Trophoblast cell (in vitro differentiated cells and primary cell): ENCODE results near the gene COPE.

Source experiments
- DNase-seq, 2 donors: peaks; one replicate each; pipeline ENCODE4 v3.0.0-alpha.2; 2016
- H2AFZ ChIP-seq: 2 replicates; pipeline ENCODE4 v1.6.1; 2013; ENCODE audit warnings: low read length, moderate library complexity, mild to moderate bottlenecking; ENCODE audit not compliant: insufficient read depth, poor library complexity
- H2AK5ac ChIP-seq: 2 replicates; pipeline ENCODE4 v1.6.1; 2013; ENCODE audit warnings: mild to moderate bottlenecking, low read length
- H2BK120ac ChIP-seq: 2 replicates; pipeline ENCODE4 v1.6.1; 2013; ENCODE audit warnings: low read length, mild to moderate bottlenecking, moderate library complexity; ENCODE audit not compliant: insufficient read depth, poor library complexity
- H2BK12ac ChIP-seq: 2 replicates; pipeline ENCODE4 v1.6.1; 2013; ENCODE audit warnings: mild to moderate bottlenecking, low read length, moderate library complexity
- H2BK5ac ChIP-seq: 2 replicates; pipeline ENCODE4 v1.6.1; 2013; ENCODE audit warnings: low read length, low read depth, moderate library complexity, mild to moderate bottlenecking; ENCODE audit not compliant: poor library complexity
- H3K14ac ChIP-seq: 2 replicates; pipeline ENCODE4 v1.6.1; 2013; ENCODE audit warnings: mild to moderate bottlenecking, low read length
- H3K18ac ChIP-seq: 2 replicates; pipeline ENCODE4 v1.6.1; 2013; ENCODE audit warnings: mild to moderate bottlenecking, low read length
- H3K23ac ChIP-seq: 2 replicates; pipeline ENCODE4 v1.6.1; 2013; ENCODE audit warnings: low read length
- H3K27ac ChIP-seq: 2 replicates; pipeline ENCODE4 v1.5.1; 2013; ENCODE audit warnings: low read depth, mild to moderate bottlenecking, inconsistent platforms, low read length, moderate library complexity
- H3K27me3 ChIP-seq: 2 replicates; pipeline ENCODE4 v1.6.1; 2013; ENCODE audit warnings: inconsistent platforms, mild to moderate bottlenecking, low read length, moderate library complexity; ENCODE audit not compliant: insufficient read depth
- H3K36me3 ChIP-seq, 2 experiments: 1 replicate in 1 of 2; 2 replicates in 1 of 2; pipeline ENCODE4 v1.6.1; 2013; ENCODE audit warnings: low read length in 2 of 2, mild to moderate bottlenecking in 2 of 2, moderate library complexity in 1 of 2; ENCODE audit not compliant: insufficient read depth in 2 of 2, control insufficient read depth in 1 of 2
- H3K4ac ChIP-seq: 2 replicates; pipeline ENCODE4 v1.6.1; 2013; ENCODE audit warnings: low read depth, mild to moderate bottlenecking, low read length, moderate library complexity
- H3K4me1 ChIP-seq, 2 experiments: 1 replicate in 1 of 2; 2 replicates in 1 of 2; pipeline ENCODE4 v1.6.1; 2013; ENCODE audit warnings: low read length in 2 of 2, mild to moderate bottlenecking in 2 of 2, moderate library complexity in 1 of 2; ENCODE audit not compliant: insufficient read depth in 2 of 2, control insufficient read depth in 1 of 2
- H3K4me2 ChIP-seq: 2 replicates; pipeline ENCODE4 v1.6.1; 2013; ENCODE audit warnings: inconsistent platforms, mild to moderate bottlenecking, low read length, moderate library complexity
- H3K4me3 ChIP-seq: 2 replicates; pipeline ENCODE4 v1.5.1; 2013; ENCODE audit warnings: mild to moderate bottlenecking, low read depth, low read length, inconsistent platforms
- H3K79me1 ChIP-seq: one replicate; pipeline ENCODE4 v1.6.1; 2013; ENCODE audit warnings: low read length
- H3K79me2 ChIP-seq: 2 replicates; pipeline ENCODE4 v1.6.1; 2013; ENCODE audit warnings: low read length, mild to moderate bottlenecking; ENCODE audit not compliant: control insufficient read depth, insufficient read depth, poor library complexity
- H3K9ac ChIP-seq: 2 replicates; pipeline ENCODE4 v1.6.1; 2013; ENCODE audit warnings: mild to moderate bottlenecking, low read length
- H3K9me3 ChIP-seq: 2 replicates; pipeline ENCODE4 v1.6.1; 2013; ENCODE audit warnings: low read depth, mild to moderate bottlenecking, control low read depth, inconsistent platforms, low read length; ENCODE audit not compliant: insufficient read depth
- H4K12ac ChIP-seq: 2 replicates; pipeline ENCODE4 v1.6.1; 2013; ENCODE audit warnings: low read depth, mild to moderate bottlenecking, low read length, moderate library complexity
- H4K8ac ChIP-seq: 2 replicates; pipeline ENCODE4 v1.6.1; 2013; ENCODE audit warnings: low read depth, mild to moderate bottlenecking, low read length, moderate library complexity
- H4K91ac ChIP-seq: one replicate; pipeline ENCODE4 v1.6.1; 2013; ENCODE audit warnings: low read depth, mild to moderate bottlenecking, low read length, moderate library complexity
- WGBS: extraction: QIAGEN DNeasy Blood & Tissue Kit; methylation state at CpG from one replicate; pipeline ENCODE4 v1.1.7; 2013; ENCODE audit warnings: missing lambda C conversion rate; ENCODE audit not compliant: insufficient read length, insufficient coverage; ENCODE audit errors: extremely low coverage; 5-methylcytosine and 5-hydroxymethylcytosine counted together

COPE gene

DNA sequence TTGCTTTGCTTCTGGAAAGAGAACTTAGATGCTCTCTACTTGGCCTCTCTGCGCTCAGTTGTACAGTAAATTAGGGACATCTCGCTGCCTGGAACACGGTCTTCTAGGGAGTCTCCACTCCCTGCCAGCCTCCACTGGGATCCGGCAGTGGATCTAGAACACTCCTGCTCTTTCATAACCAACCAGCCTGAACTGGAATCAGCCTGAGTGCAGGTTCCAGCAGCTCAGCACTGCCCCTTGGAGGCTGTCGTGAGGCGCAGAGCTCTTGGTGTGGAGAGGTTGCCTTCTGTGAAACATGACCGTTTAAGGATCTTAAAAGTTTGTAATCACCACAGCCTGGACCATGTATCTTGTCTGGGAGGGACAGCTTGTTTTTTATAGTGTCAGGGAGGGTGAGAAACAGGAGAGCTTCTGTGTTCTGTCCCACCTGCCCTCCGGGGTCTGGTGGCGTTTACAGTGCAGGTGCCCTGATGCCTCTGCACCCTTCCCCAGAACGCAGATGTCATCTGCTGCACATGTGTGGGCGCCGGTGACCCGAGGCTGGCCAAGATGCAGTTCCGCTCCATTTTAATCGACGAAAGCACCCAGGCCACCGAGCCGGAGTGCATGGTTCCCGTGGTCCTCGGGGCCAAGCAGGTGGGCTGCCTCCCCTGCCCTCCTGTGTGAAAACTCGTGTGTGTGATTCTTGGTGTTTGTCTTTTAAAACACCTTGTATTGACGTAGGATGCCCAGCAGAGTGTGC is 62.6 kb downstream of the COPE start:
- Histone ChIP-seq H3K79me1 (peaks cover under 1% of the 10 kb centered on the region), H3K4ac (no peak overlapping the region), H2BK120ac (no peak overlapping the region), H3K4me3 (no peak overlapping the region), H2AK5ac (no peak overlapping the region), H2BK5ac (no peak overlapping the region), H3K18ac (no peak overlapping the region), H3K4me2 (no peak overlapping the region), H3K14ac (no peak overlapping the region), H3K4me1 (peaks cover 0 to 7% of the 10 kb centered on the region in 2 experiments), H4K91ac (no peak overlapping the region), H3K23ac (no peak overlapping the region), H3K9me3 (peaks cover 1% of the 10 kb centered on the region), H3K79me2 (no peaks in the 10 kb centered on the region), H4K12ac (no peak overlapping the region), H2AFZ (no peak overlapping the region), H4K8ac (no peak overlapping the region), H3K27ac (no peak overlapping the region), H2BK12ac (no peak overlapping the region), H3K27me3 (no peaks in the 10 kb centered on the region), H3K9ac (no peak overlapping the region), H3K36me3 (peaks cover 97% of the 10 kb centered on the region in 2 experiments)
- no CpG with 5 or more reads among the region's 22 CpGs for WGBS
- no peak for DNase-seq

DNA sequence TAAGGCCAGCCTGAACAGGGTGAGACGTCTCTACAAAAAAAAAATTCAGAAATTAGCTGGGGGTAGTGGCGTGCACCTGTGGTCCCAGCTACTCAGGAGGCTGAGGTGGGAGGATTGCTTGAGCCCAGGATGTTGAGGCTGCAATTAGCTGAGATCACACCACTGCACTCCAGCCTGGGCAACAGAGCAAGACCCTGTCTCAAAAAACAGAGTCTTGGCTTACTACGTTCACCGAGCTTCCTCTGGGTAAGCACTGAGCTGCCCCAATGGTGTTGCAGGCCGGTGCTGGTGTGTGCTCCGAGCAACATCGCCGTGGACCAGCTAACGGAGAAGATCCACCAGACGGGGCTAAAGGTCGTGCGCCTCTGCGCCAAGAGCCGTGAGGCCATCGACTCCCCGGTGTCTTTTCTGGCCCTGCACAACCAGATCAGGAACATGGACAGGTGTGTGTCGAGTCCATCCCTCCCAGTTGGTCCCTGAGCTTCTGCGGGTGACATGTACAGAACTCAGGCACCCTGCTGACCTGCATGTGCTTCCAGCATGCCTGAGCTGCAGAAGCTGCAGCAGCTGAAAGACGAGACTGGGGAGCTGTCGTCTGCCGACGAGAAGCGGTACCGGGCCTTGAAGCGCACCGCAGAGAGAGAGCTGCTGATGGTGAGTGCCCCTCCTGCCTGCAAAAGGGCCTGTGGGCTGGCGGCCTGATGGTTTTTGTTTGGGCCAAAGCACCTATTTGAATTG is 63.4 kb downstream of the COPE start:
- Histone ChIP-seq H3K4me1 (peaks cover 0 to 12% of the 10 kb centered on the region in 2 experiments), H2BK5ac (no peak overlapping the region), H2AFZ (no peak overlapping the region), H3K14ac (no peak overlapping the region), H2AK5ac (no peak overlapping the region), H3K27ac (no peak overlapping the region), H3K79me2 (no peaks in the 10 kb centered on the region), H3K23ac (no peak overlapping the region), H3K4me3 (no peak overlapping the region), H3K9me3 (peaks cover 1% of the 10 kb centered on the region), H4K91ac (no peak overlapping the region), H2BK120ac (no peak overlapping the region), H3K9ac (peak overlapping the region; percentile 19), H3K79me1 (peaks cover 4% of the 10 kb centered on the region), H3K4me2 (no peak overlapping the region), H3K18ac (no peak overlapping the region), H3K4ac (no peak overlapping the region), H4K8ac (no peak overlapping the region), H3K27me3 (no peaks in the 10 kb centered on the region), H2BK12ac (no peak overlapping the region), H3K36me3 (peaks cover 95% of the 10 kb centered on the region in 2 experiments), H4K12ac (no peak overlapping the region)
- WGBS = no CpG with 5 or more reads among the region's 27 CpGs
- DNase-seq = no peak

DNA sequence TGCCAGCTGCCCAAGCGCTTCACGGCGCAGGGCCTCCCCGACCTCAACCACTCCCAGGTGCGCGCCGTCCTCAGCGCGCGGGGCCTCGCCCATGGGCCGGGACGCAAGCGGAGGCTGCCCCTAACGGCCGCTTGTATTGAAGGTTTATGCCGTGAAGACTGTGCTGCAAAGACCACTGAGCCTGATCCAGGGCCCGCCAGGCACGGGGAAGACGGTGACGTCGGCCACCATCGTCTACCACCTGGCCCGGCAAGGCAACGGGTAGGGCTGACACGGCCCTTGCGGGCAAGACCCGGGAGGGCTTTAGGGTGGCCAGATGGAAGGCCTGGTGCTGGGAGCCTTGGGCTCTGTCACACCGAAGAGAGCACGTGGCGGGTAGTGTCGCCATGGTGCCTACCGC is 64.2 kb downstream of the COPE start:
- no peak overlapping the region for H3K4me2 ChIP-seq
- H2AK5ac ChIP-seq = no peak overlapping the region
- peaks cover 1% of the 10 kb centered on the region for H3K9me3 ChIP-seq
- no peak for DNase-seq
- H4K8ac ChIP-seq = no peak overlapping the region
- H3K27ac ChIP-seq = no peak overlapping the region
- no peak overlapping the region for H3K4ac ChIP-seq
- H3K4me1 ChIP-seq = peaks cover 6 to 18% of the 10 kb centered on the region in 2 experiments
- H4K12ac ChIP-seq = no peak overlapping the region
- H3K23ac ChIP-seq = no peak overlapping the region
- H3K36me3 ChIP-seq = peaks cover 94 to 95% of the 10 kb centered on the region in 2 experiments
- H2BK12ac ChIP-seq = no peak overlapping the region
- no peaks in the 10 kb centered on the region for H3K27me3 ChIP-seq
- no peak overlapping the region for H3K14ac ChIP-seq
- H2BK120ac ChIP-seq = no peak overlapping the region
- H3K79me2 ChIP-seq = peaks cover 1% of the 10 kb centered on the region
- no peak overlapping the region for H4K91ac ChIP-seq
- no CpG with 5 or more reads among the region's 33 CpGs for WGBS
- peaks cover 6% of the 10 kb centered on the region for H3K79me1 ChIP-seq
- no peak overlapping the region for H3K18ac ChIP-seq
- H2BK5ac ChIP-seq = no peak overlapping the region
- H2AFZ ChIP-seq = no peak overlapping the region
- H3K9ac ChIP-seq = no peak overlapping the region
- no peak overlapping the region for H3K4me3 ChIP-seq

GRCh38 chr19:18853755-18854427 is 65.3 kb downstream of the COPE start:
- no peak overlapping the region for H3K9ac ChIP-seq
- H3K27ac ChIP-seq = no peak overlapping the region
- H3K79me2 ChIP-seq = peaks cover 3% of the 10 kb centered on the region
- H3K4me2 ChIP-seq = no peak overlapping the region
- H3K14ac ChIP-seq = no peak overlapping the region
- H3K4me3 ChIP-seq = no peak overlapping the region
- no peaks in the 10 kb centered on the region for H3K27me3 ChIP-seq
- H4K91ac ChIP-seq = no peak overlapping the region
- no peak overlapping the region for H3K18ac ChIP-seq
- no peak for DNase-seq
- no peak overlapping the region for H2AK5ac ChIP-seq
- H2AFZ ChIP-seq = no peak overlapping the region
- H3K9me3 ChIP-seq = peaks cover 1% of the 10 kb centered on the region
- WGBS = no CpG with 5 or more reads among the region's 17 CpGs
- H3K79me1 ChIP-seq = peaks cover 6% of the 10 kb centered on the region
- no peak overlapping the region for H3K4ac ChIP-seq
- H2BK12ac ChIP-seq = no peak overlapping the region
- no peak overlapping the region for H3K23ac ChIP-seq
- no peak overlapping the region for H2BK120ac ChIP-seq
- no peak overlapping the region for H2BK5ac ChIP-seq
- H3K36me3 ChIP-seq = peaks cover 85 to 88% of the 10 kb centered on the region in 2 experiments
- H3K4me1 ChIP-seq = peaks cover 14 to 25% of the 10 kb centered on the region in 2 experiments
- no peak overlapping the region for H4K8ac ChIP-seq
- no peak overlapping the region for H4K12ac ChIP-seq
